HCT116 (cell line): ENCODE data around the gene CTNNA2. TPM values are rescaled to one million over a fixed set of nuclear protein-coding genes. Genes with fewer than 3 reads are reported as not detected.

Experiments used
- ATAC-seq: fragments of 200-7000 bp; cut with Tn5 transposase; 2 replicates; pipeline ENCODE4 v1.9.1; 2020; ENCODE audit warnings: mild to moderate bottlenecking, moderate library complexity
- BruUV-seq: library from RNA; stranded (reverse); fragments of 400-500 nt; replicated peaks from 2 replicates; lab custom pipeline; 2021; lab: Mats Ljungman, UMichigan
- CTCF ChIA-PET: fragments of 300-600 bp; sonication (Branson Sonifier 250); formaldehyde crosslinking; loops from one replicate; lab custom pipeline; 2021; ENCODE audit warnings: antibody characterized with exemption; lab: Charles Lee
- POLR2A ChIA-PET: fragments of 300-600, 350-600 bp; sonication (Branson Sonifier 250); formaldehyde crosslinking; loops from one replicate; lab custom pipeline; 2021; ENCODE audit warnings: antibody characterized with exemption; lab: Charles Lee
- RAD21 ChIA-PET, 2 experiments: fragments of 300-600 bp; sonication (Branson Sonifier 250); formaldehyde crosslinking; loops; one replicate each; lab custom pipeline; 2023; ENCODE audit warnings: low total read pairs in 2 of 2; ENCODE audit not compliant: uncharacterized antibody in 2 of 2, unreplicated experiment in 2 of 2, low non-redundant PET in 1 of 2; lab: Charles Lee
- DNase-seq: peaks from one replicate; pipeline ENCODE4 v3.0.0-alpha.2; 2010; ENCODE audit warnings: low read depth, low spot score
- H2AFZ ChIP-seq: fragments of 200-600 bp; shearing (Covaris generic), sonication (generic); 2 replicates; pipeline ENCODE4 v1.6.1; 2017; ENCODE audit warnings: low read depth, mixed run types, mixed read lengths, antibody characterized with exemption, low read length; ENCODE audit not compliant: poor library complexity, severe bottlenecking
- H3K27ac ChIP-seq: 2 replicates; pipeline ENCODE4 v1.5.1; 2012; ENCODE audit warnings: low read depth, low read length
- H3K27me3 ChIP-seq: fragments of 200-600 bp; sonication (generic); 2 replicates; pipeline ENCODE4 v1.6.1; 2016; ENCODE audit warnings: mixed run types, low read length, mixed read lengths; ENCODE audit not compliant: insufficient read depth
- H3K36me3 ChIP-seq, 2 experiments: fragments of 200-500 bp in 1 of 2; fragments of 200-600 bp in 1 of 2; sonication (Bioruptor generic) in 1 of 2; sonication (generic) in 1 of 2; 2 replicates each; pipeline versions ENCODE4 v1.5.1 to v1.6.1; 2014 to 2016; ENCODE audit warnings: low read length in 2 of 2, inconsistent platforms in 1 of 2, mixed read lengths in 1 of 2, mixed run types in 1 of 2; ENCODE audit not compliant: insufficient read depth in 2 of 2, control insufficient read depth in 1 of 2
- H3K4me1 ChIP-seq, 2 experiments: fragments of 200-600 bp in 1 of 2; sonication (generic) in 1 of 2; 2 replicates each; pipeline versions ENCODE4 v1.5.1 to v1.6.1; 2012 to 2017; ENCODE audit warnings: low read length in 2 of 2, inconsistent platforms in 1 of 2, mild to moderate bottlenecking in 1 of 2, mixed read lengths in 1 of 2, mixed run types in 1 of 2, moderate library complexity in 1 of 2; ENCODE audit not compliant: insufficient read depth in 2 of 2, control insufficient read depth in 1 of 2
- H3K4me2 ChIP-seq: fragments of 200-600 bp; sonication (generic); 2 replicates; pipeline ENCODE4 v1.6.1; 2017; ENCODE audit warnings: mixed run types, low read length, mixed read lengths
- H3K4me3 ChIP-seq, 2 experiments: fragments of 200-600 bp in 1 of 2; sonication (generic) in 1 of 2; replicated peaks in 1 of 2; 2 replicates each; pipeline ENCODE4 v1.5.1; 2011 to 2016; ENCODE audit warnings: low read length in 2 of 2, control low read depth in 1 of 2, low read depth in 1 of 2, mild to moderate bottlenecking in 1 of 2, mixed read lengths in 1 of 2, mixed run types in 1 of 2
- H3K79me2 ChIP-seq: fragments of 200-600 bp; sonication (generic); 2 replicates; pipeline ENCODE4 v1.6.1; 2017; ENCODE audit warnings: mild to moderate bottlenecking, mixed run types, low read length, moderate library complexity, mixed read lengths; ENCODE audit not compliant: insufficient read depth
- H3K9ac ChIP-seq: fragments of 200-600 bp; sonication (generic); 2 replicates; pipeline ENCODE4 v1.6.1; 2016; ENCODE audit warnings: low read length, mixed read lengths
- H3K9me2 ChIP-seq: fragments of 200-600 bp; sonication (generic), shearing (Covaris generic); 2 replicates; pipeline ENCODE4 v1.6.1; 2017; ENCODE audit warnings: mixed run types, mild to moderate bottlenecking, moderate library complexity; ENCODE audit not compliant: insufficient read depth
- H3K9me3 ChIP-seq, 2 experiments: fragments of 200-500 bp in 1 of 2; fragments of 200-600 bp in 1 of 2; sonication (Bioruptor generic) in 1 of 2; sonication (generic) in 1 of 2; 2 replicates each; pipeline ENCODE4 v1.6.1; 2014 to 2017; ENCODE audit warnings: low read length in 2 of 2, mixed read lengths in 2 of 2, inconsistent platforms in 1 of 2, low read depth in 1 of 2, mild to moderate bottlenecking in 1 of 2, mixed run types in 1 of 2, moderate library complexity in 1 of 2; ENCODE audit not compliant: control insufficient read depth in 1 of 2, insufficient read depth in 1 of 2
- H4K20me1 ChIP-seq: fragments of 200-600 bp; sonication (generic), shearing (Covaris generic); 2 replicates; pipeline ENCODE4 v1.6.1; 2017; ENCODE audit warnings: mixed run types, mild to moderate bottlenecking, moderate library complexity; ENCODE audit not compliant: insufficient read depth
- CBX3 ChIP-seq: IDR thresholded peaks from 2 replicates; pipeline ENCODE4 v1.6.1; 2012; ENCODE audit warnings: low read depth
- CEBPB ChIP-seq: IDR thresholded peaks from 2 replicates; pipeline ENCODE4 v1.6.1; 2012; ENCODE audit warnings: low read depth
- ELF1 ChIP-seq: IDR thresholded peaks from 2 replicates; pipeline ENCODE4 v1.6.1; 2012; ENCODE audit warnings: low read depth, borderline replicate concordance
- EZH2 ChIP-seq: fragments of 200-600 bp; sonication (generic); IDR thresholded peaks from 2 replicates; pipeline ENCODE4 v1.6.1; 2017; ENCODE audit warnings: antibody characterized with exemption, mixed run types
- EZH2phosphoT487 ChIP-seq: fragments of 200-600 bp; IDR thresholded peaks from 2 replicates; pipeline ENCODE4 v1.6.1; 2018; ENCODE audit warnings: antibody characterized with exemption, borderline replicate concordance
- FOSL1 ChIP-seq: IDR thresholded peaks from 2 replicates; pipeline ENCODE4 v1.6.1; 2012; ENCODE audit warnings: low read depth
- MAX ChIP-seq: IDR thresholded peaks from 2 replicates; pipeline ENCODE4 v1.6.1; 2012
- POLR2A ChIP-seq: IDR thresholded peaks from 2 replicates; pipeline ENCODE4 v1.7.0; 2011; ENCODE audit warnings: borderline replicate concordance; ENCODE audit not compliant: insufficient read depth, insufficient read length; ENCODE audit errors: extremely low read depth
- POLR2AphosphoS5 ChIP-seq: IDR thresholded peaks from 2 replicates; pipeline ENCODE4 v1.6.1; 2011; ENCODE audit warnings: mild to moderate bottlenecking, low read depth, low read length, moderate library complexity
- SP1 ChIP-seq: IDR thresholded peaks from 2 replicates; pipeline ENCODE4 v1.6.1; 2012; ENCODE audit warnings: low read depth
- SRF ChIP-seq: IDR thresholded peaks from 2 replicates; pipeline ENCODE4 v1.6.1; 2012; ENCODE audit warnings: low read depth
- TCF7L2 ChIP-seq: IDR thresholded peaks from 2 replicates; pipeline ENCODE4 v1.7.0; 2011; ENCODE audit warnings: borderline replicate concordance, inconsistent platforms; ENCODE audit not compliant: insufficient read depth, insufficient read length; ENCODE audit errors: extremely low read depth
- YY1 ChIP-seq: IDR thresholded peaks from 2 replicates; pipeline ENCODE4 v1.6.1; 2011; ENCODE audit warnings: low read length, low read depth, moderate library complexity, mild to moderate bottlenecking; ENCODE audit not compliant: insufficient replicate concordance; ENCODE audit errors: extremely low read depth
- ZBTB33 ChIP-seq: IDR thresholded peaks from 2 replicates; pipeline ENCODE4 v1.6.1; 2011; ENCODE audit warnings: mild to moderate bottlenecking, low read length, moderate library complexity; ENCODE audit not compliant: insufficient replicate concordance; ENCODE audit errors: extremely low read depth
- ZFX ChIP-seq: fragments of 450-650 bp; IDR thresholded peaks from 2 replicates; pipeline ENCODE4 v1.6.1; 2017
- ZNF274 ChIP-seq: fragments of 200-500 bp; sonication (Bioruptor generic); IDR thresholded peaks from 2 replicates; pipeline ENCODE4 v1.6.1; 2014; ENCODE audit warnings: mild to moderate bottlenecking, low read depth, low read length, inconsistent platforms
- intact Hi-C: fragments of 100-400 bp; cut with micrococcal nuclease; formaldehyde crosslinking; loops from 2 replicates; pipeline ENCODE4 v1.10.0; 2022
- total RNA-seq: library from RNA; stranded (reverse); gene quantifications from one replicate; pipeline ENCODE4 v1.2.1, GENCODE V29; 2021; ENCODE audit not compliant: unreplicated experiment

Gene CTNNA2
- total RNA-seq, 1 experiment from 2014 or later, result not detected

GRCh38 chr2:79830501-79830900 is 317.6 kb downstream of the CTNNA2 start:
- no peak overlapping the region for H2AFZ ChIP-seq
- ATAC-seq (no peak), DNase-seq (no peak)
- H3K9me3 ChIP-seq, result peaks cover 4 to 37% of the 10 kb centered on the region in 2 experiments; a peak in 3 of 4 replicates
- ChIA-PET POLR2A (no interaction called here), RAD21 (no interaction called here), CTCF (no interaction called here)
- intact Hi-C loops, result no loop called here
- H4K20me1 ChIP-seq, result no peaks in the 10 kb centered on the region
- H3K4me1 ChIP-seq, result no peaks in the 10 kb centered on the region
- H3K9ac ChIP-seq, result no peak overlapping the region
- H3K27ac ChIP-seq, result no peak overlapping the region
- H3K9me2 ChIP-seq, result no peaks in the 10 kb centered on the region
- H3K36me3 ChIP-seq, result no peaks in the 10 kb centered on the region
- no peak overlapping the region for H3K4me3 ChIP-seq
- TF ChIP-seq EZH2, result no peak
- TF ChIP-seq ELF1, result no peak
- TF ChIP-seq EZH2phosphoT487, result no peak
- TF ChIP-seq SRF, result no peak
- TF ChIP-seq FOSL1, result no peak
- TF ChIP-seq MAX, result no peak
- no peak for TF ChIP-seq ZFX
- TF ChIP-seq CEBPB, result no peak
- no peak for TF ChIP-seq POLR2A
- TF ChIP-seq TCF7L2, result no peak
- TF ChIP-seq ZBTB33, result no peak
- no peak for TF ChIP-seq POLR2AphosphoS5
- TF ChIP-seq CBX3, result no peak
- TF ChIP-seq YY1, result no peak
- no peak for TF ChIP-seq SP1
- TF ChIP-seq ZNF274, result no peak
- BruUV-seq, result no TSS peak
- no peak overlapping the region for H3K4me2 ChIP-seq
- no peaks in the 10 kb centered on the region for H3K27me3 ChIP-seq
- H3K79me2 ChIP-seq, result no peaks in the 10 kb centered on the region
